ENCODE data around the gene RABGGTA.

RABGGTA gene

DNA sequence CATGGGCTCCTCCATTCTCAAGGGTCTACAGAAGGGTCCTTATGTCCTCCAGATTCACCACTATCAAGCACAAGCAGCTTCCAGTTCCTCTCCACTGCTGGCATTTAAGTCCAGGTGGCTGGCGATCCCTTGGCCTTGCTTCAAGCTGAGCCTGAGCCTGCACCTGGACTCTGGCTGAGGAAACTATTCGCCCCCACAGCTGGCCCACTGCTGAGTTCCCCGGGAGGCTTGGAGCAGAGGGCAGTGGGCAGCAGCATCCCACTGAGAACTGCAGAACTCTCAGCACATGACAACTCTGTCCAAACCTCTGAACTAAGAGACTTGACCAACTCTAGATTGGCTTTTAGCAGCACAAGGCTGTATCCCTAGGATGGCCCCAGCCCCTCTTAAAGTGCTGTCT is 11.3 kb upstream of the RABGGTA start:
- H3K79me2 ChIP-seq (ENCODE audit: insufficient read depth, low read length): no peaks in the 10 kb centered on the region
- H3K9ac ChIP-seq (ENCODE audit: low read length): no peak overlapping the region
- H2AFZ ChIP-seq (ENCODE audit: low read length): no peak overlapping the region
- no peak overlapping the region for H3K4me2 ChIP-seq (ENCODE audit: low read length)
- no peaks in the 10 kb centered on the region for H3K9me3 ChIP-seq (ENCODE audit: low read length)
- TF ChIP-seq, protein P1, sequence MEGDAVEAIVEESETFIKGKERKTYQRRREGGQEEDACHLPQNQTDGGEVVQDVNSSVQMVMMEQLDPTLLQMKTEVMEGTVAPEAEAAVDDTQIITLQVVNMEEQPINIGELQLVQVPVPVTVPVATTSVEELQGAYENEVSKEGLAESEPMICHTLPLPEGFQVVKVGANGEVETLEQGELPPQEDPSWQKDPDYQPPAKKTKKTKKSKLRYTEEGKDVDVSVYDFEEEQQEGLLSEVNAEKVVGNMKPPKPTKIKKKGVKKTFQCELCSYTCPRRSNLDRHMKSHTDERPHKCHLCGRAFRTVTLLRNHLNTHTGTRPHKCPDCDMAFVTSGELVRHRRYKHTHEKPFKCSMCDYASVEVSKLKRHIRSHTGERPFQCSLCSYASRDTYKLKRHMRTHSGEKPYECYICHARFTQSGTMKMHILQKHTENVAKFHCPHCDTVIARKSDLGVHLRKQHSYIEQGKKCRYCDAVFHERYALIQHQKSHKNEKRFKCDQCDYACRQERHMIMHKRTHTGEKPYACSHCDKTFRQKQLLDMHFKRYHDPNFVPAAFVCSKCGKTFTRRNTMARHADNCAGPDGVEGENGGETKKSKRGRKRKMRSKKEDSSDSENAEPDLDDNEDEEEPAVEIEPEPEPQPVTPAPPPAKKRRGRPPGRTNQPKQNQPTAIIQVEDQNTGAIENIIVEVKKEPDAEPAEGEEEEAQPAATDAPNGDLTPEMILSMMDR (IDR thresholded peaks at IDR 0.05; ENCODE audit: low read length): no peak
- TF ChIP-seq EZH2 (IDR thresholded peaks at IDR 0.05; ENCODE audit: borderline replicate concordance, low read length): no peak
- H3K9me2 ChIP-seq (ENCODE audit: low read depth, low read length): no peaks in the 10 kb centered on the region
- H3K27me3 ChIP-seq (ENCODE audit: insufficient read depth, low read length): no peaks in the 10 kb centered on the region
- H3K36me3 ChIP-seq (ENCODE audit: insufficient read depth, low read length): no peaks in the 10 kb centered on the region
- no peaks in the 10 kb centered on the region for H4K20me1 ChIP-seq (ENCODE audit: insufficient read depth, low read length)
- H3K27ac ChIP-seq (ENCODE audit: low read depth, low read length, poor library complexity, severe bottlenecking): no peak overlapping the region
- peaks cover 11% of the 10 kb centered on the region for H3K4me1 ChIP-seq (ENCODE audit: insufficient read depth, low read length, severe bottlenecking)
- no peaks in the 10 kb centered on the region for H3F3A ChIP-seq (ENCODE audit: insufficient read depth, low read length)
- no peak overlapping the region for H3K4me3 ChIP-seq (ENCODE audit: low read depth, low read length, poor library complexity, severe bottlenecking)

- Histone ChIP-seq H3K9me3 (ENCODE audit: low read length) (no peaks in the 10 kb centered on the region), H3K27ac (ENCODE audit: low read depth, low read length, poor library complexity, severe bottlenecking) (no peak overlapping the region), H3K4me3 (ENCODE audit: low read depth, low read length, poor library complexity, severe bottlenecking) (no peak overlapping the region), H3K27me3 (ENCODE audit: insufficient read depth, low read length) (no peaks in the 10 kb centered on the region), H3K36me3 (ENCODE audit: insufficient read depth, low read length) (no peaks in the 10 kb centered on the region), H3K79me2 (ENCODE audit: insufficient read depth, low read length) (no peaks in the 10 kb centered on the region), H3F3A (ENCODE audit: insufficient read depth, low read length) (no peaks in the 10 kb centered on the region), H3K4me2 (ENCODE audit: low read length) (no peak overlapping the region), H2AFZ (ENCODE audit: low read length) (no peak overlapping the region), H3K4me1 (ENCODE audit: insufficient read depth, low read length, severe bottlenecking) (peaks cover 16% of the 10 kb centered on the region), H3K9me2 (ENCODE audit: low read depth, low read length) (no peaks in the 10 kb centered on the region), H3K9ac (ENCODE audit: low read length) (no peak overlapping the region), H4K20me1 (ENCODE audit: insufficient read depth, low read length) (no peaks in the 10 kb centered on the region)
- TF ChIP-seq, protein P1 (IDR thresholded peaks at IDR 0.05; ENCODE audit: low read length): no peak
- no peak for TF ChIP-seq EZH2 (IDR thresholded peaks at IDR 0.05; ENCODE audit: borderline replicate concordance, low read length)
Observed at GRCh38 chr14:24281636-24282035, 10.2 kb upstream of the RABGGTA start.

- no peak overlapping the region for H3K4me2 ChIP-seq (ENCODE audit: low read length)
- no peak overlapping the region for H3K9ac ChIP-seq (ENCODE audit: low read length)
- no peaks in the 10 kb centered on the region for H3K9me3 ChIP-seq (ENCODE audit: low read length)
- no peak overlapping the region for H3K4me3 ChIP-seq (ENCODE audit: low read depth, low read length, poor library complexity, severe bottlenecking)
- no peaks in the 10 kb centered on the region for H3F3A ChIP-seq (ENCODE audit: insufficient read depth, low read length)
- H2AFZ ChIP-seq (ENCODE audit: low read length): no peak overlapping the region
- no peaks in the 10 kb centered on the region for H4K20me1 ChIP-seq (ENCODE audit: insufficient read depth, low read length)
- no peaks in the 10 kb centered on the region for H3K9me2 ChIP-seq (ENCODE audit: low read depth, low read length)
- peaks cover 16% of the 10 kb centered on the region for H3K4me1 ChIP-seq (ENCODE audit: insufficient read depth, low read length, severe bottlenecking)
- no peaks in the 10 kb centered on the region for H3K79me2 ChIP-seq (ENCODE audit: insufficient read depth, low read length)
- H3K27me3 ChIP-seq (ENCODE audit: insufficient read depth, low read length): no peaks in the 10 kb centered on the region
- no peaks in the 10 kb centered on the region for H3K36me3 ChIP-seq (ENCODE audit: insufficient read depth, low read length)
- TF ChIP-seq, protein P1 (IDR thresholded peaks at IDR 0.05; ENCODE audit: low read length): no peak
- no peak for TF ChIP-seq EZH2 (IDR thresholded peaks at IDR 0.05; ENCODE audit: borderline replicate concordance, low read length)
- no peak overlapping the region for H3K27ac ChIP-seq (ENCODE audit: low read depth, low read length, poor library complexity, severe bottlenecking)
Observed at GRCh38 chr14:24280797-24281460, 9.5 kb upstream of the RABGGTA start.

All from OCI-LY1 (cell line).